HEK293 (cell line): ENCODE data around the gene TECPR2.

ENCODE experiments used
- ATF2 ChIP-seq: fragments of 450-650 bp; formaldehyde crosslinking; IDR thresholded peaks from 2 replicates; pipeline ENCODE4 v1.5.1; 2016; ENCODE audit warnings: missing biosample characterization, missing genetic modification characterization, low read depth
- BCL11A ChIP-seq: fragments of 450-650 bp; formaldehyde crosslinking; IDR thresholded peaks from 2 replicates; pipeline ENCODE4 v1.5.1; 2016; ENCODE audit warnings: low read depth, missing biosample characterization, missing genetic modification characterization
- EGR2 ChIP-seq: fragments of 450-650 bp; formaldehyde crosslinking; IDR thresholded peaks from 2 replicates; pipeline ENCODE4 v1.5.1; 2016; ENCODE audit warnings: low read depth, missing biosample characterization, missing genetic modification characterization
- GFI1B ChIP-seq: fragments of 450-650 bp; formaldehyde crosslinking; IDR thresholded peaks from 2 replicates; pipeline ENCODE4 v1.5.1; 2016; ENCODE audit warnings: missing biosample characterization, missing genetic modification characterization
- GLI4 ChIP-seq: fragments of 450-650 bp; formaldehyde crosslinking; IDR thresholded peaks from 2 replicates; pipeline ENCODE4 v1.5.1; 2016; ENCODE audit warnings: missing biosample characterization, missing genetic modification characterization
- HIC1 ChIP-seq: fragments of 450-650 bp; formaldehyde crosslinking; IDR thresholded peaks from 2 replicates; pipeline ENCODE4 v1.5.1; 2016; ENCODE audit warnings: missing biosample characterization, missing genetic modification characterization
- HOXD13 ChIP-seq: sonication (generic); formaldehyde crosslinking; IDR thresholded peaks from 2 replicates; pipeline ENCODE4 v1.8.0; 2022; ENCODE audit warnings: missing genetic modification reagents, borderline replicate concordance
- INSM2 ChIP-seq: fragments of 450-650 bp; formaldehyde crosslinking; IDR thresholded peaks from 2 replicates; pipeline ENCODE4 v1.5.1; 2016; ENCODE audit warnings: missing biosample characterization, missing genetic modification characterization
- KLF10 ChIP-seq: fragments of 450-650 bp; IDR thresholded peaks from 2 replicates; pipeline ENCODE4 v1.5.1; 2018; ENCODE audit warnings: missing biosample characterization, mild to moderate bottlenecking, missing genetic modification characterization
- PRDM10 ChIP-seq: fragments of 450-650 bp; formaldehyde crosslinking; IDR thresholded peaks from 2 replicates; pipeline ENCODE4 v1.5.1; 2016; ENCODE audit warnings: missing biosample characterization, missing genetic modification characterization
- SETDB1 ChIP-seq: IDR thresholded peaks from one replicate; pipeline ENCODE4 v1.6.1; 2017; ENCODE audit warnings: mild to moderate bottlenecking, low read length, moderate library complexity, mixed read lengths; ENCODE audit not compliant: insufficient read length
- TCF7L2 ChIP-seq: IDR thresholded peaks from 2 replicates; pipeline ENCODE4 v1.6.1; 2011; ENCODE audit warnings: low read depth, mild to moderate bottlenecking, inconsistent platforms, low read length, moderate library complexity, borderline replicate concordance
- ZBTB6 ChIP-seq: fragments of 450-650 bp; formaldehyde crosslinking; IDR thresholded peaks from 2 replicates; pipeline ENCODE4 v1.5.1; 2017; ENCODE audit warnings: missing biosample characterization, missing genetic modification characterization
- ZFP37 ChIP-seq: fragments of 450-650 bp; formaldehyde crosslinking; IDR thresholded peaks from 2 replicates; pipeline ENCODE4 v1.5.1; 2016; ENCODE audit warnings: missing biosample characterization, missing genetic modification characterization
- ZFP69B ChIP-seq: fragments of 450-650 bp; formaldehyde crosslinking; IDR thresholded peaks from 2 replicates; pipeline ENCODE4 v1.5.1; 2016; ENCODE audit warnings: missing biosample characterization, missing genetic modification characterization
- ZIC2 ChIP-seq: fragments of 450-650 bp; formaldehyde crosslinking; IDR thresholded peaks from 2 replicates; pipeline ENCODE4 v1.5.1; 2016; ENCODE audit warnings: missing biosample characterization, missing genetic modification characterization
- ZNF114 ChIP-seq: fragments of 450-650 bp; formaldehyde crosslinking; IDR thresholded peaks from 2 replicates; pipeline ENCODE4 v1.5.0; 2017; ENCODE audit warnings: missing biosample characterization, missing genetic modification characterization
- ZNF133 ChIP-seq: fragments of 450-650 bp; formaldehyde crosslinking; IDR thresholded peaks from 2 replicates; pipeline ENCODE4 v1.5.1; 2016; ENCODE audit warnings: missing biosample characterization, missing genetic modification characterization
- ZNF16 ChIP-seq: fragments of 450-650 bp; formaldehyde crosslinking; IDR thresholded peaks from 2 replicates; pipeline ENCODE4 v1.5.1; 2016; ENCODE audit warnings: low read depth, missing biosample characterization, missing genetic modification characterization
- ZNF174 ChIP-seq: fragments of 450-650 bp; formaldehyde crosslinking; IDR thresholded peaks from 2 replicates; pipeline ENCODE4 v1.5.0; 2017; ENCODE audit warnings: missing biosample characterization, mild to moderate bottlenecking, missing genetic modification characterization
- ZNF23 ChIP-seq: fragments of 450-650 bp; formaldehyde crosslinking; IDR thresholded peaks from 2 replicates; pipeline ENCODE4 v1.5.1; 2016; ENCODE audit warnings: missing biosample characterization, missing genetic modification characterization, borderline replicate concordance
- ZNF248 ChIP-seq: fragments of 450-650 bp; formaldehyde crosslinking; IDR thresholded peaks from 2 replicates; pipeline ENCODE4 v1.5.1; 2017; ENCODE audit warnings: missing biosample characterization, missing genetic modification characterization
- ZNF488 ChIP-seq: fragments of 450-650 bp; formaldehyde crosslinking; IDR thresholded peaks from 2 replicates; pipeline ENCODE4 v1.5.1; 2016; ENCODE audit warnings: missing biosample characterization, missing genetic modification characterization
- ZNF501 ChIP-seq: fragments of 450-650 bp; formaldehyde crosslinking; IDR thresholded peaks from 2 replicates; pipeline ENCODE4 v1.5.1; 2016; ENCODE audit warnings: missing biosample characterization, missing genetic modification characterization
- ZNF514 ChIP-seq: fragments of 450-650 bp; formaldehyde crosslinking; IDR thresholded peaks from 2 replicates; pipeline ENCODE4 v1.5.1; 2016; ENCODE audit warnings: missing biosample characterization, missing genetic modification characterization
- ZNF548 ChIP-seq: fragments of 450-650 bp; formaldehyde crosslinking; IDR thresholded peaks from 2 replicates; pipeline ENCODE4 v1.5.1; 2016; ENCODE audit warnings: missing biosample characterization, missing genetic modification characterization
- ZNF558 ChIP-seq: fragments of 450-650 bp; formaldehyde crosslinking; IDR thresholded peaks from 2 replicates; pipeline ENCODE4 v1.5.1; 2016; ENCODE audit warnings: missing biosample characterization, missing genetic modification characterization
- ZNF707 ChIP-seq: fragments of 450-650 bp; formaldehyde crosslinking; IDR thresholded peaks from 2 replicates; pipeline ENCODE4 v1.5.1; 2016; ENCODE audit warnings: missing biosample characterization, missing genetic modification characterization
- ZNF837 ChIP-seq: fragments of 450-650 bp; formaldehyde crosslinking; IDR thresholded peaks from 2 replicates; pipeline ENCODE4 v1.5.1; 2016; ENCODE audit warnings: missing biosample characterization, missing genetic modification characterization

The TECPR2 gene

GRCh38 chr14:102509746-102510615, 147.2 kb downstream of the TECPR2 start, which contains the start of gene ANKRD9 (continued):
- no peak for TF ChIP-seq ZNF707 (tag by site-specific recombination)
- no peak for TF ChIP-seq SETDB1
- no peak for TF ChIP-seq ZIC2
- peak; percentile 67 for TF ChIP-seq EGR2 (tag by site-specific recombination)
- no peak for TF ChIP-seq ZNF558 (tag by site-specific recombination)
- TF ChIP-seq INSM2 (tag by site-specific recombination) = no peak
- no peak for TF ChIP-seq ZNF114 (tag by site-specific recombination)
- 0 out of 2 replicates have a peak, but pooled peaks have one; percentile 62 for TF ChIP-seq BCL11A (tag by site-specific recombination)
- TF ChIP-seq TCF7L2 = no peak
- no peak for TF ChIP-seq KLF10 (tag by site-specific recombination)
- TF ChIP-seq ZNF174 (tag by site-specific recombination) = no peak
- no peak for TF ChIP-seq ZNF248 (tag by site-specific recombination)
- no peak for TF ChIP-seq ZNF23 (tag by site-specific recombination)
- TF ChIP-seq ATF2 (tag by site-specific recombination) = no peak
- no peak for TF ChIP-seq ZNF837
- no peak for TF ChIP-seq ZNF488 (tag by site-specific recombination)
- no peak for TF ChIP-seq HOXD13 (CRISPR knock-in tag)
- TF ChIP-seq ZNF16 (tag by site-specific recombination) = no peak
- TF ChIP-seq ZBTB6 (tag by site-specific recombination) = 0 out of 2 replicates have a peak, but pooled peaks have one; percentile 42
- TF ChIP-seq ZNF548 = no peak
- no peak for TF ChIP-seq ZNF501 (tag by site-specific recombination)
- no peak for TF ChIP-seq ZNF133 (tag by site-specific recombination)
- TF ChIP-seq GFI1B (tag by site-specific recombination) = no peak
- TF ChIP-seq ZNF514 (tag by site-specific recombination) = no peak
- TF ChIP-seq ZFP69B (tag by site-specific recombination) = no peak
- TF ChIP-seq PRDM10 (tag by site-specific recombination) = peak; percentile 47; the same call in 1 of the 2 replicates
- TF ChIP-seq HIC1 (tag by site-specific recombination) = peak; percentile 59; the same call in 1 of the 2 replicates
- no peak for TF ChIP-seq GLI4 (tag by site-specific recombination)
- TF ChIP-seq ZFP37 (tag by site-specific recombination) = no peak
